ENCODE measurements around the gene TLE2. TPM values are rescaled to one million over a fixed set of nuclear protein-coding genes. Genes with fewer than 3 reads are reported as not detected.

TLE2 gene
- polyA plus RNA-seq, 1 donor (not counting 4 experiments of a cell fraction or from before 2014, with no cell fraction given) = 0.88 TPM

DNA sequence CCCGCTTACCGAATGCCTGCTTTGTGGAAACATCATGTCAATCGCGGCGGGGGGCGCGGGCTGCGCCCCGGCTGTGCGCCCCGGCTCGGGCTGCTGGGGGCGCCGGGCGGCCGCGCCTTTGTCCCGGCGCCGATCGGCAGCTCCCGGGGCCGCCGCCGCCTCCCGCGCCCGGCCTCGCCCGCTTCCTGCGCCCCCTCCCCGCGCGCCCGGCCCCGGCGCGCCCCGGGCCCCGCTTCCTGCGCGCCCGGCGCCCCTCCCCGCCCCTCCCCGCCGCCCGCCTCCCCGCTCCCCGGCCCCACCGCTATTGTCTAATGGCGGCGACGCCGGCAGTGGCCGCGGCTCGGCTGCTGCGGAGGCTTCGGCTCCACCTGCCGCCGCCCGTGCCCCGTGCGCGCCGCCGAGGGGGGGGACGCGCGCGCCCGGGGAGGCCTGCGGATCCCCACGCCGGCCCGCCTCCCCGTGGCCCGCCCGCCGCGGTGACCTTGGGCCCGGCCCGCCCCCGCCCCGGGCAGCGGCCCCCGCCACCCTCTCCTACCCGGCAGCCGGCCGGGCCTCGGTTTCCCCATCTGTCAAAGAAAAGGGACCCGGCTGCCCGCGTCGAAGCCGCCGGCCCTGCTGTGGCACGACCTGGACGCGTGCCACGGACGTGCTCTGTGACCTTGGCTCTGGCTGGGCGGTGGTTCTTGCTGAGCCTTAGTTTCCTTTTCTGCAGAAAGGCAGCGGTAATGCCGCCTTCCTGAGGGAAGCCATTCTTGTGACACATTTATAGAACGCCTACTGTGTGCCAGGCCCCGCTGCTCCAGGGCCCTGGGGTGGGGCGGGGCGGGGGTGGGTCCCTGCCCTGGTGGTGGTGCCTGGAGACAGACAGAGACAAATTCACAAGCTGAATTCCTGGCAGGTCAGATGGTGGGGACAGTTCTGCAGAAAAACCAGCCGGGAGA lies 33.4 kb upstream of the TLE2 start, which contains the start of gene TLE5:
Gene TLE5 (minus strand): TSS at position 331 of the 941 bp plus-strand sequence. CDS start 295 bp downstream, at position 36.
- dilution Hi-C loops (cut with MboI; ENCODE audit: extremely low pct_ligation_motif_present, low sequenced_read_pairs) = no loop called here
- H3K27ac ChIP-seq (ENCODE audit: control insufficient read depth, insufficient read depth, low read length) = peak within 1 kb of the TSS; percentile 20
- no peak for FAIRE-seq

DNA sequence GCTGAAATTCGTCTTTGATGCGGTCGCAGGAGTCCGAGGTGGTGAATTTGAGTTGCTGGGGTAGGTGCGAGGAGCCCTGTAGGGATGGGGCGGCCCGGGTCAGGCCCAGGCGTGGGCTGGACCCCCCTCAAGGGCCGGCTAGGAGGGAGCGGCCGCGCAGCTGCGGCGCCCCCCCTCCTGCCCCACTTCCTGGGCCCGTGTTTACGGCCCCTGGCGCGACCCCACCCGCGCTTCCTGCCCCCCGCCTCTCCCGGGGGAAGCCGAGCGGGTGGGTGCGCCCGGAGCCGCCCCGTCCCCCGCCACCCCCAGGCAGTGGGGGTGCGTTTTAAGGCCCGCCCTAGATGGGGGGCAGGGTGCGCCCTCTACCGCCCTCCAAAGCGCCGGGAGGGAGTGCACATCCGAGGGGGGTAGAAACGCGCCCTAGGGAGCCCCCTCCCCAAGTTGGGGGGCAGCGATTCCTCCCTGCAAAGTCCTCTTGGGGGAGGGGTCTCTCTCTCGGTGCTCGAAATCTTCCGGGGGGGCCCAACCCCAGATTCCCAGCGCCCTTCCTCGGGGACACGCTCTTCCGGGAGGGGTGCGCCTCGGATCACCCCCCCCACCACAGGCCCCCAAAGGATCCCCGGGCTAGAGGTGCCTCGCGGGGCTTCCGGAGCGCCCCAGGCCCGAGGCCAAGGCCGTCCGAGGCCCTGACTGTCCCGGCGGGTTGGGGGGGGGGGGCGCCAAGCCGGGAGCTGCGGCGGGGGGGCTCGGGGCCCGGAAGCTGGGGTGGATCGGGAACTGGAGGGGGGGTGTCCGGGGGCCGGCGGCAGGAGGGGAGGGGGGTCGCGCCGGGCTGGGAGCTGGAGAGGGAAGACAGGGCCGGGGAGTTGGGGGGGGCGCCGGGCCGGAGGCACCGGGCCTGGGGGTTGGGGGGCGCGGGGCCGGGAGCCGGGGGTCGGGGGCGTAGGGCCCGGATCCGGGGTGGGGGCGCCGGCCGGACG lies 32.4 kb upstream of the TLE2 start:
- peaks cover 17% of the 10 kb centered on the region for H3K4me1 ChIP-seq (ENCODE audit: control insufficient read depth, extremely low read depth, insufficient read depth, low read length)
- DNase-seq (ENCODE audit: low read depth, low spot score) = no peak
- no peaks in the 10 kb centered on the region for H3K9me1 ChIP-seq (ENCODE audit: control insufficient read depth, extremely low read depth, insufficient read depth, low read length)
- FAIRE-seq = no peak
- peaks cover 8% of the 10 kb centered on the region for H3K79me2 ChIP-seq (ENCODE audit: control insufficient read depth, insufficient read depth, low read length)
- peaks cover 15 to 19% of the 10 kb centered on the region in 2 experiments for H3K36me3 ChIP-seq (ENCODE audit: control insufficient read depth in 2 of 2, extremely low read depth in 1 of 2, insufficient read depth in 2 of 2, low read length in 2 of 2)
- peak overlapping the region; percentile 82 for H3K9ac ChIP-seq (ENCODE audit: control insufficient read depth, extremely low read depth, insufficient read depth, low read length)
- H3K9me3 ChIP-seq (ENCODE audit: control insufficient read depth, low read depth, low read length) = no peaks in the 10 kb centered on the region
- no peaks in the 10 kb centered on the region for H3K27me3 ChIP-seq (ENCODE audit: control insufficient read depth, extremely low read depth, insufficient read depth, low read length)
- no peak overlapping the region for H2AFZ ChIP-seq (ENCODE audit: control insufficient read depth, low read length)
- peak overlapping the region; percentile 82 for H3K4me2 ChIP-seq (ENCODE audit: control insufficient read depth, extremely low read depth, insufficient read depth, low read depth, low read length)
- H3K4me3 ChIP-seq (ENCODE audit: control insufficient read depth in 2 of 3, extremely low read depth in 1 of 3, insufficient read depth in 2 of 3, low read depth in 1 of 3, low read length in 3 of 3) = peak overlapping the region; percentile 73 to 84 (median 78)
- no peak for TF ChIP-seq EZH2 (IDR thresholded peaks at IDR 0.05; ENCODE audit: low read length)
- TF ChIP-seq, protein P1, sequence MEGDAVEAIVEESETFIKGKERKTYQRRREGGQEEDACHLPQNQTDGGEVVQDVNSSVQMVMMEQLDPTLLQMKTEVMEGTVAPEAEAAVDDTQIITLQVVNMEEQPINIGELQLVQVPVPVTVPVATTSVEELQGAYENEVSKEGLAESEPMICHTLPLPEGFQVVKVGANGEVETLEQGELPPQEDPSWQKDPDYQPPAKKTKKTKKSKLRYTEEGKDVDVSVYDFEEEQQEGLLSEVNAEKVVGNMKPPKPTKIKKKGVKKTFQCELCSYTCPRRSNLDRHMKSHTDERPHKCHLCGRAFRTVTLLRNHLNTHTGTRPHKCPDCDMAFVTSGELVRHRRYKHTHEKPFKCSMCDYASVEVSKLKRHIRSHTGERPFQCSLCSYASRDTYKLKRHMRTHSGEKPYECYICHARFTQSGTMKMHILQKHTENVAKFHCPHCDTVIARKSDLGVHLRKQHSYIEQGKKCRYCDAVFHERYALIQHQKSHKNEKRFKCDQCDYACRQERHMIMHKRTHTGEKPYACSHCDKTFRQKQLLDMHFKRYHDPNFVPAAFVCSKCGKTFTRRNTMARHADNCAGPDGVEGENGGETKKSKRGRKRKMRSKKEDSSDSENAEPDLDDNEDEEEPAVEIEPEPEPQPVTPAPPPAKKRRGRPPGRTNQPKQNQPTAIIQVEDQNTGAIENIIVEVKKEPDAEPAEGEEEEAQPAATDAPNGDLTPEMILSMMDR (optimal IDR thresholded peaks at IDR 0.05 in 1 of 3, IDR thresholded peaks at IDR 0.05 in 1 of 3, conservative IDR thresholded peaks at IDR 0.05 in 1 of 3; ENCODE audit: extremely low read depth in 1 of 3, insufficient read depth in 2 of 3, low read length in 3 of 3) = peak in 2 of 3 experiments; percentile 20 to 49
- H4K20me1 ChIP-seq (ENCODE audit: control insufficient read depth, extremely low read depth, insufficient read depth, low read length) = peaks cover 3% of the 10 kb centered on the region
- H3K27ac ChIP-seq (ENCODE audit: control insufficient read depth, insufficient read depth, low read length) = peak overlapping the region; percentile 20
- dilution Hi-C loops (cut with MboI; ENCODE audit: extremely low pct_ligation_motif_present, low sequenced_read_pairs) = no loop called here

More for the DNA sequence above, 33.4 kb upstream of the TLE2 start, which contains the start of gene TLE5:
- peaks cover 3% of the 10 kb centered on the region for H4K20me1 ChIP-seq (ENCODE audit: control insufficient read depth, extremely low read depth, insufficient read depth, low read length)
- peak within 1 kb of the TSS; percentile 73 to 84 (median 78) for H3K4me3 ChIP-seq (ENCODE audit: control insufficient read depth in 2 of 3, extremely low read depth in 1 of 3, insufficient read depth in 2 of 3, low read depth in 1 of 3, low read length in 3 of 3)
- no peak for DNase-seq (ENCODE audit: low read depth, low spot score)
- peak within 1 kb of the TSS; percentile 82 for H3K4me2 ChIP-seq (ENCODE audit: control insufficient read depth, extremely low read depth, insufficient read depth, low read depth, low read length)
- H3K4me1 ChIP-seq (ENCODE audit: control insufficient read depth, extremely low read depth, insufficient read depth, low read length) = peaks cover 10% of the 10 kb centered on the region
- H3K36me3 ChIP-seq (ENCODE audit: control insufficient read depth in 2 of 2, extremely low read depth in 1 of 2, insufficient read depth in 2 of 2, low read length in 2 of 2) = peaks cover 15 to 19% of the 10 kb centered on the region in 2 experiments
- H2AFZ ChIP-seq (ENCODE audit: control insufficient read depth, low read length) = peak within 1 kb of the TSS; percentile 49
- TF ChIP-seq, protein P1 (optimal IDR thresholded peaks at IDR 0.05 in 1 of 3, IDR thresholded peaks at IDR 0.05 in 1 of 3, conservative IDR thresholded peaks at IDR 0.05 in 1 of 3; ENCODE audit: extremely low read depth in 1 of 3, insufficient read depth in 2 of 3, low read length in 3 of 3) = no peak
- TF ChIP-seq EZH2 (IDR thresholded peaks at IDR 0.05; ENCODE audit: low read length) = no peak
- H3K27me3 ChIP-seq (ENCODE audit: control insufficient read depth, extremely low read depth, insufficient read depth, low read length) = no peaks in the 10 kb centered on the region
- peak within 1 kb of the TSS; percentile 82 for H3K9ac ChIP-seq (ENCODE audit: control insufficient read depth, extremely low read depth, insufficient read depth, low read length)
- no peaks in the 10 kb centered on the region for H3K9me1 ChIP-seq (ENCODE audit: control insufficient read depth, extremely low read depth, insufficient read depth, low read length)
- H3K79me2 ChIP-seq (ENCODE audit: control insufficient read depth, insufficient read depth, low read length) = peaks cover 8% of the 10 kb centered on the region
- H3K9me3 ChIP-seq (ENCODE audit: control insufficient read depth, low read depth, low read length) = no peaks in the 10 kb centered on the region

Data from keratinocyte (primary cell).